Ascending aorta (tissue), 2 donors: ENCODE data around the gene CNN2. TPM values are rescaled to one million over a fixed set of nuclear protein-coding genes. Genes with fewer than 3 reads are reported as not detected.

Source experiments
- DNase-seq, 2 donors: peaks; one replicate each; pipeline ENCODE4 v3.0.0-alpha.2; 2019; ENCODE audit warnings: low spot score in 2 of 2
- H3K27ac ChIP-seq, 2 donors: fragments of 200-600 bp; sonication (generic); one replicate each; pipeline ENCODE4 v1.5.1; 2016 to 2017; ENCODE audit warnings: mild to moderate bottlenecking in 1 of 2
- H3K27me3 ChIP-seq: fragments of 200-600 bp; sonication (generic); one replicate; pipeline ENCODE4 v1.5.1; 2017
- H3K36me3 ChIP-seq, 2 donors: fragments of 200-600 bp; sonication (generic); one replicate each; pipeline ENCODE4 v1.5.1; 2016
- H3K4me1 ChIP-seq, 2 donors: fragments of 200-600 bp; sonication (generic); one replicate each; pipeline ENCODE4 v1.5.1; 2016 to 2017; ENCODE audit warnings: mild to moderate bottlenecking in 1 of 2
- H3K4me3 ChIP-seq, 2 donors: fragments of 200-600 bp; sonication (generic); one replicate each; pipeline ENCODE4 v1.5.1; 2016 to 2017; ENCODE audit warnings: mild to moderate bottlenecking in 1 of 2
- H3K9me3 ChIP-seq, 2 donors: fragments of 200-600 bp; sonication (generic); one replicate each; pipeline ENCODE4 v1.5.1; 2016
- CTCF ChIP-seq, 3 experiments: fragments of 200-600 bp in 2 of 3; fragments of 450-650 bp in 1 of 3; sonication (generic) in 2 of 3; IDR thresholded peaks; one replicate each; pipeline ENCODE4 v1.5.1; 2016 to 2019; ENCODE audit warnings: antibody characterized with exemption in 3 of 3, mild to moderate bottlenecking in 1 of 3, moderate library complexity in 1 of 3
- intact Hi-C: fragments of 100-400 bp; cut with DNase I; formaldehyde crosslinking; loops from one replicate; pipeline ENCODE4 v1.15.1; 2023
- total RNA-seq: library from RNA; depleted of rRNA; stranded (reverse); fragments of >200 nt; gene quantifications from one replicate; pipeline ENCODE4 v1.1.0, GENCODE V29; 2016

CNN2 gene
- total RNA-seq, 1 donor from 2014 or later, result 79.1 TPM

GRCh38 chr19:1050989-1051788 lies 24.8 kb downstream of the CNN2 start:
- Histone ChIP-seq H3K4me3 (no peak overlapping the region), H3K27me3 (no peaks in the 10 kb centered on the region), H3K27ac (no peak overlapping the region), H3K9me3 (peaks cover 0 to under 1% of the 10 kb centered on the region in 2 donors), H3K36me3 (no peaks in the 10 kb centered on the region), H3K4me1 (no peaks in the 10 kb centered on the region)
- TF ChIP-seq CTCF (IDR thresholded peaks at IDR 0.05), result no peak
- intact Hi-C loops, result no loop called here
- DNase-seq, result no peak

- no peak for DNase-seq
- Histone ChIP-seq H3K4me1 (no peaks in the 10 kb centered on the region), H3K9me3 (peaks cover 6% of the 10 kb centered on the region in 2 donors), H3K36me3 (no peaks in the 10 kb centered on the region), H3K4me3 (no peak overlapping the region), H3K27ac (no peak overlapping the region), H3K27me3 (no peaks in the 10 kb centered on the region)
- no peak for TF ChIP-seq CTCF (IDR thresholded peaks at IDR 0.05)
- intact Hi-C loops, result no loop called here
Measured at GRCh38 chr19:1051791-1052190, 25.4 kb downstream of the CNN2 start.

GRCh38 chr19:1052349-1052975 lies 26.1 kb downstream of the CNN2 start:
- H3K4me1 ChIP-seq, result no peaks in the 10 kb centered on the region
- intact Hi-C loops, result no loop called here
- DNase-seq, result no peak
- H3K36me3 ChIP-seq, result no peaks in the 10 kb centered on the region
- no peaks in the 10 kb centered on the region for H3K27me3 ChIP-seq
- no peak for TF ChIP-seq CTCF (IDR thresholded peaks at IDR 0.05)
- no peak overlapping the region for H3K27ac ChIP-seq
- H3K4me3 ChIP-seq, result no peak overlapping the region
- H3K9me3 ChIP-seq, result peaks cover 12 to 13% of the 10 kb centered on the region in 2 donors

GRCh38 chr19:1053176-1054101 lies 27.0 kb downstream of the CNN2 start:
- DNase-seq, result no peak
- no peak overlapping the region for H3K4me3 ChIP-seq
- no peak overlapping the region for H3K27ac ChIP-seq
- no peaks in the 10 kb centered on the region for H3K36me3 ChIP-seq
- H3K9me3 ChIP-seq, result peaks cover 22 to 23% of the 10 kb centered on the region in 2 donors
- H3K27me3 ChIP-seq, result no peaks in the 10 kb centered on the region
- intact Hi-C loops, result no loop called here
- no peak for TF ChIP-seq CTCF (IDR thresholded peaks at IDR 0.05)
- H3K4me1 ChIP-seq, result no peaks in the 10 kb centered on the region

- H3K4me3 ChIP-seq, result no peak overlapping the region
- intact Hi-C loops, result no loop called here
Measured at GRCh38 chr19:1054102-1055027, 28.0 kb downstream of the CNN2 start.

More at GRCh38 chr19:1054102-1055027, 28.0 kb downstream of the CNN2 start:
- DNase-seq, result no peak
- Histone ChIP-seq H3K27me3 (no peaks in the 10 kb centered on the region), H3K27ac (no peak overlapping the region), H3K4me1 (no peaks in the 10 kb centered on the region), H3K9me3 (peaks cover 27 to 32% of the 10 kb centered on the region in 2 donors), H3K36me3 (no peaks in the 10 kb centered on the region)
- TF ChIP-seq CTCF (IDR thresholded peaks at IDR 0.05), result no peak
